H9 (cell line): Measurements from ENCODE around the gene CDK8. TPM values are rescaled to one million over a fixed set of nuclear protein-coding genes. Genes with fewer than 3 reads are reported as not detected.

Experiments used
- DNase-seq: peaks from one replicate; pipeline ENCODE4 v3.0.0-alpha.2; 2017
- H2AFZ ChIP-seq: one replicate; pipeline ENCODE4 v1.6.1; 2013; ENCODE audit warnings: mild to moderate bottlenecking, low read length, control low read depth, moderate library complexity
- H2AK5ac ChIP-seq: 2 replicates; pipeline ENCODE4 v1.6.1; 2013; ENCODE audit warnings: low read length, control low read depth, mixed read lengths; ENCODE audit not compliant: insufficient read length
- H2BK120ac ChIP-seq: one replicate; pipeline ENCODE4 v1.6.1; 2013; ENCODE audit warnings: low read depth, mild to moderate bottlenecking, low read length, control low read depth, inconsistent platforms; ENCODE audit not compliant: poor library complexity, severe bottlenecking
- H2BK12ac ChIP-seq: 2 replicates; pipeline ENCODE4 v1.6.1; 2013; ENCODE audit warnings: low read length, control low read depth, mixed read lengths, low read depth; ENCODE audit not compliant: insufficient read length
- H2BK15ac ChIP-seq: 2 replicates; pipeline ENCODE4 v1.6.1; 2013; ENCODE audit warnings: low read depth, low read length, control low read depth
- H2BK20ac ChIP-seq: one replicate; pipeline ENCODE4 v1.6.1; 2013; ENCODE audit warnings: low read depth, mild to moderate bottlenecking, low read length, control low read depth, inconsistent platforms; ENCODE audit not compliant: poor library complexity, severe bottlenecking
- H2BK5ac ChIP-seq: 2 replicates; pipeline ENCODE4 v1.6.1; 2013; ENCODE audit warnings: low read length, control low read depth, mixed read lengths; ENCODE audit not compliant: insufficient read length
- H3K14ac ChIP-seq: 2 replicates; pipeline ENCODE4 v1.6.1; 2013; ENCODE audit warnings: low read length, control low read depth; ENCODE audit not compliant: insufficient read depth
- H3K18ac ChIP-seq: 2 replicates; pipeline ENCODE4 v1.6.1; 2013; ENCODE audit warnings: low read depth, mild to moderate bottlenecking, mixed read lengths, low read length, control low read depth; ENCODE audit not compliant: insufficient read length
- H3K23ac ChIP-seq: 2 replicates; pipeline ENCODE4 v1.6.1; 2013; ENCODE audit warnings: low read length, control low read depth, mixed read lengths, low read depth; ENCODE audit not compliant: insufficient read length
- H3K23me2 ChIP-seq: 2 replicates; pipeline ENCODE4 v1.6.1; 2013; ENCODE audit warnings: low read depth, mild to moderate bottlenecking, mixed read lengths, low read length, control low read depth; ENCODE audit not compliant: insufficient read length, poor library complexity, severe bottlenecking
- H3K27ac ChIP-seq: 2 replicates; pipeline ENCODE4 v1.5.1; 2013; ENCODE audit warnings: low read length, control low read depth, mixed read lengths, low read depth; ENCODE audit not compliant: insufficient read length
- H3K27me3 ChIP-seq: 2 replicates; pipeline ENCODE4 v1.6.1; 2013; ENCODE audit warnings: low read length, control low read depth, inconsistent platforms; ENCODE audit not compliant: insufficient read depth
- H3K4ac ChIP-seq: 2 replicates; pipeline ENCODE4 v1.6.1; 2013; ENCODE audit warnings: low read depth, mild to moderate bottlenecking, control low read depth, inconsistent platforms, low read length, moderate library complexity
- H3K4me1 ChIP-seq: 2 replicates; pipeline ENCODE4 v1.6.1; 2013; ENCODE audit warnings: low read length, control low read depth, inconsistent platforms; ENCODE audit not compliant: insufficient read depth
- H3K4me2 ChIP-seq: 2 replicates; pipeline ENCODE4 v1.6.1; 2013; ENCODE audit warnings: low read length, control low read depth, mixed read lengths; ENCODE audit not compliant: insufficient read length, insufficient read depth
- H3K56ac ChIP-seq: 2 replicates; pipeline ENCODE4 v1.6.1; 2013; ENCODE audit warnings: low read depth, mild to moderate bottlenecking, mixed read lengths, low read length, control low read depth; ENCODE audit not compliant: insufficient read length
- H3K79me1 ChIP-seq: 2 replicates; pipeline ENCODE4 v1.6.1; 2013; ENCODE audit warnings: low read depth, mild to moderate bottlenecking, moderate library complexity, low read length, control low read depth, inconsistent platforms; ENCODE audit not compliant: insufficient read depth, poor library complexity, severe bottlenecking
- H3K79me2 ChIP-seq: 2 replicates; pipeline ENCODE4 v1.6.1; 2013; ENCODE audit warnings: low read length, control low read depth, inconsistent platforms; ENCODE audit not compliant: insufficient read depth
- H3K9ac ChIP-seq: 2 replicates; pipeline ENCODE4 v1.6.1; 2013; ENCODE audit warnings: low read length, control low read depth, mixed read lengths; ENCODE audit not compliant: insufficient read length; ENCODE audit errors: extremely low read depth
- H3K9me3 ChIP-seq: one replicate; pipeline ENCODE4 v1.6.1; 2013; ENCODE audit warnings: low read depth, low read length, inconsistent platforms; ENCODE audit not compliant: control insufficient read depth
- H3T11ph ChIP-seq: one replicate; pipeline ENCODE4 v1.6.1; 2013; ENCODE audit warnings: mild to moderate bottlenecking, low read length, control low read depth, inconsistent platforms
- H4K20me1 ChIP-seq: one replicate; pipeline ENCODE4 v1.6.1; 2013; ENCODE audit not compliant: control insufficient read depth, insufficient read length, insufficient read depth
- H4K5ac ChIP-seq: 2 replicates; pipeline ENCODE4 v1.6.1; 2013; ENCODE audit warnings: low read depth, mild to moderate bottlenecking, mixed read lengths, low read length, control low read depth; ENCODE audit not compliant: insufficient read length
- H4K8ac ChIP-seq: replicated peaks from 2 replicates; pipeline ENCODE4 v1.6.1; 2013; ENCODE audit warnings: low read length, control low read depth, mixed read lengths, low read depth; ENCODE audit not compliant: insufficient read length
- H4K91ac ChIP-seq: 2 replicates; pipeline ENCODE4 v1.6.1; 2013; ENCODE audit warnings: low read depth, mild to moderate bottlenecking, moderate library complexity, mixed read lengths, low read length, control low read depth; ENCODE audit not compliant: insufficient read length
- H3K27ac Mint-ChIP-seq, 3 experiments: 2 replicates in 2 of 3; 3 replicates in 1 of 3; pipeline ENCODE4 v1.8.0; 2020 to 2021; ENCODE audit warnings: mixed read lengths in 3 of 3, mild to moderate bottlenecking in 1 of 3, moderate library complexity in 1 of 3
- H3K27me3 Mint-ChIP-seq: 2 replicates; pipeline ENCODE4 v1.8.0; 2021; ENCODE audit warnings: low read depth, mild to moderate bottlenecking, moderate library complexity, mixed read lengths
- H3K36me3 Mint-ChIP-seq, 3 experiments: 2 replicates in 2 of 3; 3 replicates in 1 of 3; pipeline ENCODE4 v1.8.0; 2020 to 2021; ENCODE audit warnings: low read depth in 3 of 3, mixed read lengths in 3 of 3; ENCODE audit not compliant: insufficient read depth in 1 of 3
- H3K4me1 Mint-ChIP-seq, 2 experiments: 2 replicates each; pipeline ENCODE4 v1.8.0; 2020; ENCODE audit warnings: mixed read lengths in 2 of 2
- H3K4me3 Mint-ChIP-seq, 2 experiments: 2 replicates in 1 of 2; 3 replicates in 1 of 2; pipeline ENCODE4 v1.8.0; 2020 to 2021; ENCODE audit warnings: mild to moderate bottlenecking in 2 of 2, mixed read lengths in 2 of 2, moderate library complexity in 1 of 2
- H3K9me3 Mint-ChIP-seq, 2 experiments: 2 replicates in 1 of 2; 3 replicates in 1 of 2; pipeline ENCODE4 v1.8.0; 2020; ENCODE audit warnings: mild to moderate bottlenecking in 2 of 2, mixed read lengths in 2 of 2, moderate library complexity in 1 of 2
- WGBS: extraction: QIAGEN DNeasy Blood & Tissue Kit; methylation state at CpG from one replicate; pipeline ENCODE4 v1.1.7; 2013; ENCODE audit warnings: missing lambda C conversion rate, low lambda C conversion rate, mixed read lengths; ENCODE audit not compliant: insufficient read length; ENCODE audit errors: extremely low coverage; 5-methylcytosine and 5-hydroxymethylcytosine counted together
- total RNA-seq: library from RNA; stranded (reverse); gene quantifications from 2 replicates; pipeline ENCODE4 v1.2.1, GENCODE V29; 2021
- TF ChIP-seq, protein P1 (sequence below): fragments of 200-600 bp; sonication (generic); conservative IDR thresholded peaks from 3 replicates; pipeline ENCODE4 v1.8.0; 2021; ENCODE audit warnings: antibody characterized with exemption, mild to moderate bottlenecking

CDK8 gene
- total RNA-seq, 1 experiment from 2014 or later: 18.1 TPM

DNA sequence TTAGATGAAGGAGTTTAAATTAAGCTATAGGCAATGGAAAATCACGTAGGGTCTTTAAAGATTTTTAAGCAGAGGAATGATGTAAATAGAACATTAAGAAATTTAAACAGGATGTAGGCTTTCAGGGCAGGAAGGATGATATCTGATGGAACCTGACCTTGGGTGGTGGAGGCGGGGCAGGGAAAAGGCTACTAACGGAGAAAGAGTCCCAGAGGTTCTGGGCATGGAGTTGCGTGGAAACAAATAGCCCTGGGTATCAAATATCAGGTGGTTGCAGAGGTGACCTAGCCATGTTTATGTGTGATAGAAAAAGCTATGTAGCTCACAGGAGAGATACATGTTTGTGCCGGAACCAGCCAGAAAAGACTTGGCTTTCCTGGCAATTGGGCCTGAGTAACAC, 7.8 kb upstream of the CDK8 start:
- WGBS: no CpG with 5 or more reads among the region's 5 CpGs
- Mint-ChIP-seq H3K9me3 (peaks cover 8 to 16% of the 10 kb centered on the region in 2 experiments; a peak in 4 of 5 replicates), H3K27ac (no peak overlapping the region), H3K4me3 (no peak overlapping the region), H3K4me1 (no peaks in the 10 kb centered on the region), H3K27me3 (peaks cover 4% of the 10 kb centered on the region), H3K36me3 (no peaks in the 10 kb centered on the region; a peak in 1 of 7 replicates)
- no peak overlapping the region for H3K4me2 ChIP-seq
- no peaks in the 10 kb centered on the region for H3K4me1 ChIP-seq
- H3T11ph ChIP-seq: no peak overlapping the region
- TF ChIP-seq, protein P1, sequence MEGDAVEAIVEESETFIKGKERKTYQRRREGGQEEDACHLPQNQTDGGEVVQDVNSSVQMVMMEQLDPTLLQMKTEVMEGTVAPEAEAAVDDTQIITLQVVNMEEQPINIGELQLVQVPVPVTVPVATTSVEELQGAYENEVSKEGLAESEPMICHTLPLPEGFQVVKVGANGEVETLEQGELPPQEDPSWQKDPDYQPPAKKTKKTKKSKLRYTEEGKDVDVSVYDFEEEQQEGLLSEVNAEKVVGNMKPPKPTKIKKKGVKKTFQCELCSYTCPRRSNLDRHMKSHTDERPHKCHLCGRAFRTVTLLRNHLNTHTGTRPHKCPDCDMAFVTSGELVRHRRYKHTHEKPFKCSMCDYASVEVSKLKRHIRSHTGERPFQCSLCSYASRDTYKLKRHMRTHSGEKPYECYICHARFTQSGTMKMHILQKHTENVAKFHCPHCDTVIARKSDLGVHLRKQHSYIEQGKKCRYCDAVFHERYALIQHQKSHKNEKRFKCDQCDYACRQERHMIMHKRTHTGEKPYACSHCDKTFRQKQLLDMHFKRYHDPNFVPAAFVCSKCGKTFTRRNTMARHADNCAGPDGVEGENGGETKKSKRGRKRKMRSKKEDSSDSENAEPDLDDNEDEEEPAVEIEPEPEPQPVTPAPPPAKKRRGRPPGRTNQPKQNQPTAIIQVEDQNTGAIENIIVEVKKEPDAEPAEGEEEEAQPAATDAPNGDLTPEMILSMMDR: no peak
- H2BK15ac ChIP-seq: no peak overlapping the region
- no peak overlapping the region for H2BK20ac ChIP-seq
- H3K9me3 ChIP-seq: no peaks in the 10 kb centered on the region
- peaks cover 2% of the 10 kb centered on the region; the same call in 1 of the 2 replicates for H3K27me3 ChIP-seq
- H3K23ac ChIP-seq: no peak overlapping the region
- H2BK12ac ChIP-seq: no peak overlapping the region
- H2BK120ac ChIP-seq: no peak overlapping the region
- H3K18ac ChIP-seq: no peak overlapping the region
- H3K56ac ChIP-seq: no peak overlapping the region
- H3K27ac ChIP-seq: no peak overlapping the region
- no peak overlapping the region for H4K8ac ChIP-seq
- no peaks in the 10 kb centered on the region for H3K79me2 ChIP-seq
- no peak overlapping the region for H3K4ac ChIP-seq
- no peak overlapping the region for H4K91ac ChIP-seq
- no peak overlapping the region for H2AFZ ChIP-seq
- no peaks in the 10 kb centered on the region for H3K23me2 ChIP-seq
- H4K20me1 ChIP-seq: no peaks in the 10 kb centered on the region
- no peak overlapping the region for H3K14ac ChIP-seq
- H4K5ac ChIP-seq: no peak overlapping the region
- H2AK5ac ChIP-seq: no peak overlapping the region
- DNase-seq: no peak
- no peak overlapping the region for H2BK5ac ChIP-seq
- H3K9ac ChIP-seq: no peak overlapping the region
- H3K79me1 ChIP-seq: no peaks in the 10 kb centered on the region
